IPS-NIHi7 (cell line): ENCODE results near the gene CKB.

Experiments
- DNase-seq: peaks from one replicate; pipeline ENCODE4 v3.0.0; 2012; ENCODE audit warnings: mixed read lengths; ENCODE audit errors: extremely low spot score

The CKB gene

GRCh38 chr14:103537175-103537990 lies 14.8 kb upstream of the CKB start:
- no peak for DNase-seq

GRCh38 chr14:103536693-103537092 lies 14.1 kb upstream of the CKB start:
- DNase-seq = no peak

DNA sequence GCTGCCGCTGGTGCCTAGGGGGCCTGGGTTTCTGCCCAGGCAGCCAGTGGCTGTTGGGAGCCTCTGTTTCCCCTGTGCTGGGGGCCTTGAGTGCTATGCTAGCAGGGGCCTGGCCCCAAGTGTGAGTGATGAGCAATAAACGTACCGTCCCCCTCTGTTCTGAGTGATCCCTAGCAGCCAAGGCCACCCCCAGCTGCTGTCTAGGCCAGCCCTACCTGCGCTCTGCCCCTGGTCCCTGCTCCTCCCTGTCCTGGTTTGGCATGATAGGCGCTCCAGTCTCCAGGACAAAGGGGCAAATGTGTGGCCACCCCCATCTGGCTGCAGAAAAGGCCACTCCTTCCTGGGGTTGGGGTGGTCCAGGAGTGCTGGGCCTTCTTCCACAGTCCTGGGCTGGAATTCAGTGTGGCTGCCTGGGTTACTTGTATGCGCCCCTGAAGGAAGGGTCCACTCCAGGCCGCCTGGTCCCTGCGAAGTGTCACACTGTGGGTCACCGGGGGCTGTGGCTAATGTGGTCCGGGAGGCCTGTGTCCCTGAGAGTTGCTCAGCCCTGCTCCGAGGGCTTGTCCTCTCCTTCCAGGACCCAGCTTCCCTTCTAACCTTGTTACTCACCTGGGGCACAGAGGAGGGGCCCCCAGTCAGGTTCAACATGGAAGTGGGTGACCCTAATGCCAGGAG lies 13.4 kb upstream of the CKB start:
- DNase-seq = no peak

DNA sequence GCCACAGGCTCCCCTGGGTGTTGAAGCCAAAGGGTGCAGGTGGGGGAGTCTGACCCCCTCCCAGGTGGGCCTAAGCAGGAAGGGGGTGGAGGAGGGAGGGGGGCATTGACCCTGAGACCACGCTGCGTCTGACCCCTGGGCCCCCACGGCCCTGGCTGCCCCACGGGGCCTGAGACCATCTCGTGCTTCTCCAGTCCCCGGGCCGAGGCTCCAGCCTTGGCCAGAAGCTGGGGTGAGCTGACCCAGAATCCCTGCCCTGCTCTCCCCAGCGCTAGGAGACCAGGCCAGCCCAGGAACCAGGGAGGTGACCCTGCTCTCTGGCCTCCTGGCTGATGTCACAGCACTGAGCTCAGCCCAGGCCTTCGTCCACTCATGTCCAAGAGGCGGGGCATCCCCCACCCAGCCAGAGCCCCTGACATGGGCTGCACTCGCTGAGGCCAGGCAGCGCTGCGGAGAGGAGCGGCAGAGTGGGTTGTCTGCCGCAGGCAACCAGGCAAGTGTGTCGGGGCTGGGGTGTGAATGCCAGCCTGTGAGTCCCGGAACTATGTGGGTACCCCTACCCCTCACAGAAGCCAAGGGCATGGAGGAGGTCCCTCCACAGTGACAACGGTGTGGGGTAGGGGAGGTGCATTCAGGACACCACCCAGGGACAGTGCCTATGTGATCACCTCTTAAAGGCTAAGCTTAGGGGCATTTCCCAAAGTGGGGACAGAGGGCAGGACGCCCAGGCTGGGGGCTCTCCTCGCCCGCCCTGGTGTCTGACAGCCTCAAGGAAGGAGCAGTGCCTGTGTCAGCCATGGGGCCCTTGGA lies 12.7 kb upstream of the CKB start:
- DNase-seq = no peak

- no peak for DNase-seq
These were observed 12.0 kb upstream of the CKB start for GRCh38 chr14:103534576-103535061.

GRCh38 chr14:103533999-103534575 lies 11.5 kb upstream of the CKB start:
- no peak for DNase-seq

DNA sequence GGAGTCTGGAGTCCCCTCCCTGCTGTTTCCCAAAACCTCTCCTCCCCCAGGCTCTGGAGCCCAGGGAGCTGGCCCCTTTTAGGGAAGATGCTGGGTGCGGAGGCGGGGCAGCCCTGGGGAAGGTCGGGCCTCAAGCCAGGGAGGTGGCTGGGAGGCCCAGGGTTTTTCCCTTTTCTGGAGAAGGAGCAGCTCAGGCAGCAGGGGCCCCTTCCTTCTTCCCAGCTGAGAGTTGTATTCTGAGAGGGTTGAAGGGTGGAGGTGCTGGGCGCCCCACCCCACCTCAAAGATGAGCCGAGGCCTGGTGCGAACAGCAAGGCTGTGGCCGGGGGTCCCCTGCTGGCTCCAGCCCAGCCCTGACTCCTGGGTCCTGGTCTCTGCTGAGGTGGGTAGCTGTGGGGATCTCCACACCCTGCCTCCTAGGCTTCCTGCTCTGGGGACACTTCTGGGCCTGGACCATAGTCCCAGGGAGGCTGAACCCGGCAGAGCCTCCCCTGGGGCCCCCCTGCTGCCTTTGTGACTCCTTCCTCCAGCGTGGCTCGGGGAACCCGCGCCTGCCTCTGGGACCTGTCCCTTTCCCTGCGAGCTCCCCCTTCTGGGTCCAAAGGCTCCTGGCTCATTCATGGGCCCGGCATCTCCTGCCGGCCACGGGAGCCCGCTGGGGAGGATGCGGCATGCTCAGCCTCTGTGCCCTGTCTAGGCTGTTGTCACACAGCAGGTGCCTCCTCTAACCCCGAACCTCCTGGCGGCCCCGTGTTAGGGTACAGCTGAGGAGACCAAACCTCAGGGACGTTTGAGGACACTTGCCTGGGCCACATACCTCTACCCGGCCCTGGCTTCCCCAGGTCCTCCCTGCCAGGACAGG lies 10.7 kb upstream of the CKB start:
- no peak for DNase-seq

DNA sequence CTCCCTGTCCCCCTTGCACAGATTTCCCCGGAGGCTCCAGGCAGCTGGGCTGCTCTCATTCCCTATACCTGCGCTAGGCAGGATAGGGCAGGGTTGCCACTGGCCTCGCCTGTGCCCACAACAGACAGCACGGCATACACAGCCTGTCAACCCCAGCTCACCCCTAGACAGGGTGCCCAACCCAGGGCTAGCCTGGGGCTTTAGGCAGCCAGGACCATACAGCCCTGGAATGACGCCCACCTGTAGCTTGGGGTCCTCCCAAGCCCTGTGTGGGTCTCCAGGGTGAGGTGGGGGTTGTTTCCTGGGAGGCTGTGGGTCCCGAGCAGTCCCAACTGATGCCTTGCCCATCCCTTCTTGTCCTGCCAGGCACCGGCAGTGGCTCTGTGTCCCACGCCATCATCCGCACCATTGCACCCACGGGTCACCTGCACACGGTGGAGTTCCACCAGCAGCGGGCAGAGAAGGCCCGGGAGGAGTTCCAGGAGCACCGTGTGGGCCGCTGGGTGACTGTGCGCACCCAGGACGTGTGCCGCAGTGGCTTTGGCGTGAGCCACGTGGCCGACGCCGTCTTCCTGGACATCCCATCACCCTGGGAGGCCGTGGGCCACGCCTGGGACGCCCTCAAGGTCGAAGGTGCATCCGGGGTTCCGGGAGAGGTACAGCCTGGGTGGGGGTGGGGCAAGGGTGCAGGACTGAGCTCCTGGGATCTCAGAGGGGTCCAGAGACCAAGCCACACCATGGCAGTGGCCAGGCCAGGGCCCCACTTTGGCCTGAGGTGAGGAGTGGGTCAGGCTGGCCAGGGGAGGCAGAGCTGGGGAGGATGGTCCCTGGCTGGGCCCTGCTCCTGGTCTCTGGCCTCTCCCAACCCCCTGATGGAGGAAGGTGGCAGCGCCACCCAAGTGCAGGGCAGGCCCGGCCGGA lies 9.8 kb upstream of the CKB start:
- DNase-seq = no peak

DNA sequence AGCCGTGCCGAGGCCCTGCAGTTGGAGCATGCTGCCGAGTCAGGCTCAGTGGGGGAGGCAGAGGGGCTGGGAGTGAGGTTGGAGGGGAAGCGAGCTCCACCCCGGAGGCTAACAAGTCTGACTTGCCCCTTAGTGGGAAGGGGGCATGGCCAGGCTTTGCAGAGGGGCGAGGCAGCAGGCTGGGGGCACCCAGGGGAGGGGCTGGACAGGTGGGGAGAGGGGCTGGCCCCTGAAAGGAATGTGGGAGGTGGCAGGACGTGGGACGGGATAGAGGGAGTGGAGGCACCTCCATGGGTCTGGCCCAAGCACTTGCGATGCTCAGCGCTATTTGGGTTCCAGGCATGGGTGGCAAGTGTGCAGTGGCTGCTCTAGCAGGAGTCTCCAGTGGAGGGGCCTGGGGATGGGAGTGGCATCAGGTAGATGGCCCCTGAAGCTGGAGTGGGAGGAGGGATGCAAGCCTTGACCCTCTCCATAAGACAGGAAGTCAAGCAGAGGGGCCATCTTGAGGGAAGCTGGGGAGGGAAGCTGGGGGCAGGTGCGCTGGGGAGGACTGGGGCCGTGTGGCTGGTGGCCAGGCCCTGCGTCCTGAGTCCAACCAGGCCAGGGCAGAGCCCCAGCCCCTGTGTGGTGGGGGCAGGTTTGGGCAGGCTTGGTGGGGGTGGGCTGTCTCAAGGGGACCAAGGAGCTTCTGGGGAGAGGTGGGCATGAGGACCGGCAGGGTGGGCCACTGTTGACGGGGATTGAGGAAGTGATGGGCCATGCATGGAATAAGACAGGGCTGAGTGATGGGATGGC lies 9.0 kb upstream of the CKB start:
- no peak for DNase-seq

- no peak for DNase-seq
These were observed 8.2 kb upstream of the CKB start for GRCh38 chr14:103530831-103531230.

DNA sequence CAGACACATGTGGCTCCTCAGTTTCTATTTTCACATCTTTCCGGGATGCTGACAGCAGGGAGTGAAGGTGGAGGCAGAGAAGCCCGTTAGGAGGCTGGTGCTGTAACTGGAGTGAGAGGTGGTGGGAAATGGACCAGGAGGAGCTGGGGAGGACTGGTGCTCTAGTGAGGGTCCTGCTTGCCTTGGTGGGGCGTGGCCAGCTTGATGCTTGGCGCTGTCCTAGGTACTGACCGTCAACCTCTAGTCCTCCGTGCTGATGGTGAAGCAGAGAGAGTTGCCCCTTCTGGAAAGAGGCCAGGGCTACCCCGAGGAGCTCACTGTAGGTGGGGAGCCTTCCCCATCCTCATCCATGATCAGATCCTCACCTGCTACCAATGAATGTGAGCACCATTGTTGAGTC lies 7.8 kb upstream of the CKB start:
- DNase-seq = peak; percentile 83

- no peak for DNase-seq
These were observed 7.0 kb upstream of the CKB start for GRCh38 chr14:103529383-103530365.

- peak; percentile 95 for DNase-seq
These were observed 6.2 kb upstream of the CKB start, which contains the start of gene TRMT61A for GRCh38 chr14:103528587-103529382. Gene TRMT61A, plus strand, starts transcription at chr14:103529196. Its CDS starts 783 bp downstream, at chr14:103529979.

DNA sequence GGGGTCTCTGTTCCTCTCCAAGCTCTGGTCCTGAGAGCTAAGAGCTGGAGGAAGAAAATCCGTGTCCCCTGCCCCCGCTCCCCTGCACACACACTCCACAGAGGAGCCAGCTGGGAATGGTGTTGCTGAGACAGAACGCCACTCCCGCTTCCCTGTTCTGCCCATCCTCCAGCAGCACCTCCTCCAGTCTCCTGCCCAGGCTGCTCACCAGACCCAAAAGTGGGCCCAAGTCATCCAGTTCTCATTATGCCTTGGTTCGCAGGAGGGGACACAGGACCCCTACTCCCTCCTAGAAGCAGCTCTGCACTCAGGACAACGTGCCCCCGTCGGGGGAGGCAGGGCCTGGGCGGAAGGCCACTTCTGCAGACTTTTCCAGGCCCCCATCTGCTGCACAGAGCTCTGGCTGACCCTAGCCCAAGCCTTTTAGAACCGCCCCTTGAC lies 5.5 kb upstream of the CKB start:
- DNase-seq = no peak

DNA sequence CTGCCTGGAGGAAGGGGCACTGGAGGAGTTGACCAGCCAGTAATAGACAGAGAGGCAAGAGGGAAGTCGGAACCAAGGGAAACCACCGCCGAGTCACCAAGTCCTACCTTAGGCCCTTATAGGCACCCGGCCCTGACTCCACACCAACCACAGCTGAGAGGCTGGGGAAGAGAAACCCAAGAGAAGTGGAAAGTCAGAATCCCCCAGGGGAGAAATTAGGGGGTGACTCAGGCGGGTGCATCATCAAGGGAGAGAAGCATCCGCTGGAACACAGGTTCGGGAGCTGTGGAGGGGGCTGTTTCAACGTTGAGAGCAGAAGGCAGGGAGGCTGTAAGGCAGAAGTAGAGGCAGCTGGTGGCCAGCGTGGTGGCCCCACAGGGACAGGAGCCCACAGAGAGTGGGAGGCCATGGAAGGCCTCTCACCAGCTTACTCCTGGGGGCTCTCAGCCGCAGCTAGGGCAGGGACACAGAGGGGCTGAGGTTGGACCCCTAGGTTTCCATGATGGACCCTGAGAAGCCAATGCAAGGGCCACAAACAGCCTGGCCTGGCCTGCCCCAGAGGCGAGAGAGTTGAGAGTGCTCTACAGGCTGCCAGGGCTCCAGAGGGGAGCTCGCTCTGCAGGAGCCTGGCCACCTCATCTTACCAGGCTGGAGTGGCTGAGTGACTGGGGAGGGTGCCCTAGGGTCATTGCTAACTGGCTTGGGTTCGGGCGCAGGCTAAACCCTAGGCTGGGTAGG lies 4.9 kb upstream of the CKB start:
- DNase-seq = no peak

- no peak for DNase-seq
These were observed 4.3 kb upstream of the CKB start for GRCh38 chr14:103526914-103527248.
